Epithelial cell of esophagus (primary cell): ENCODE results near the gene CMTM4.
"Not testable (repeated sequence)": the region's sequence is repeated elsewhere in the genome, so short reads cannot be mapped to it uniquely, and the experiment has no call there.

ENCODE experiments used
- DNase-seq: peaks from one replicate; pipeline ENCODE4 v3.0.0; 2010; ENCODE audit warnings: low read depth
- H3K4me3 ChIP-seq: 2 replicates; pipeline ENCODE4 v1.5.1; 2011; ENCODE audit warnings: mild to moderate bottlenecking, low read length, control low read depth
- TF ChIP-seq, protein P1 (sequence below): IDR thresholded peaks from 2 replicates; pipeline ENCODE4 v1.5.1; 2011; ENCODE audit warnings: low read depth, mild to moderate bottlenecking, low read length, control low read depth, inconsistent platforms; ENCODE audit not compliant: insufficient read depth; ENCODE audit errors: missing control alignments

Gene CMTM4

DNA sequence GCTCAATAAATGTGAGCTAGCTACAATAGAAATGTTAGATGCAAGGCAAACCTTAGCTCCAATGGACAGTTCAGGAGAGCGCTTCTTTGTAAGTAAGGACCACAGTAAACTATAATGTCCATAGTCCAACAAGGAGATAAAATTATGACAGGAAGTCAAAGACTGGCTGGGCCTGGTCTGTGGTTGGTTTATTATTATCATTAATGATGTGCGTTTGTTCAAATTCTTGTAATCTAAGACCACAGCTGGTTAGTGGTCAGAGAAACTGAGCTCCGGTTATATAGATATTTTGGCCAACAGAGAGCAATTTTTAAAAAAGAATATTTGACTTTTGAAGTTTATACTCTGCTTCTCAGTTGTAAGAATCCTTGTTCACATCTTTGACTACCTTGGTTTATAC is 122.0 kb downstream of the CMTM4 start:
- no peak for DNase-seq
- no peak overlapping the region for H3K4me3 ChIP-seq
- TF ChIP-seq, protein P1, sequence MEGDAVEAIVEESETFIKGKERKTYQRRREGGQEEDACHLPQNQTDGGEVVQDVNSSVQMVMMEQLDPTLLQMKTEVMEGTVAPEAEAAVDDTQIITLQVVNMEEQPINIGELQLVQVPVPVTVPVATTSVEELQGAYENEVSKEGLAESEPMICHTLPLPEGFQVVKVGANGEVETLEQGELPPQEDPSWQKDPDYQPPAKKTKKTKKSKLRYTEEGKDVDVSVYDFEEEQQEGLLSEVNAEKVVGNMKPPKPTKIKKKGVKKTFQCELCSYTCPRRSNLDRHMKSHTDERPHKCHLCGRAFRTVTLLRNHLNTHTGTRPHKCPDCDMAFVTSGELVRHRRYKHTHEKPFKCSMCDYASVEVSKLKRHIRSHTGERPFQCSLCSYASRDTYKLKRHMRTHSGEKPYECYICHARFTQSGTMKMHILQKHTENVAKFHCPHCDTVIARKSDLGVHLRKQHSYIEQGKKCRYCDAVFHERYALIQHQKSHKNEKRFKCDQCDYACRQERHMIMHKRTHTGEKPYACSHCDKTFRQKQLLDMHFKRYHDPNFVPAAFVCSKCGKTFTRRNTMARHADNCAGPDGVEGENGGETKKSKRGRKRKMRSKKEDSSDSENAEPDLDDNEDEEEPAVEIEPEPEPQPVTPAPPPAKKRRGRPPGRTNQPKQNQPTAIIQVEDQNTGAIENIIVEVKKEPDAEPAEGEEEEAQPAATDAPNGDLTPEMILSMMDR = no peak

DNA sequence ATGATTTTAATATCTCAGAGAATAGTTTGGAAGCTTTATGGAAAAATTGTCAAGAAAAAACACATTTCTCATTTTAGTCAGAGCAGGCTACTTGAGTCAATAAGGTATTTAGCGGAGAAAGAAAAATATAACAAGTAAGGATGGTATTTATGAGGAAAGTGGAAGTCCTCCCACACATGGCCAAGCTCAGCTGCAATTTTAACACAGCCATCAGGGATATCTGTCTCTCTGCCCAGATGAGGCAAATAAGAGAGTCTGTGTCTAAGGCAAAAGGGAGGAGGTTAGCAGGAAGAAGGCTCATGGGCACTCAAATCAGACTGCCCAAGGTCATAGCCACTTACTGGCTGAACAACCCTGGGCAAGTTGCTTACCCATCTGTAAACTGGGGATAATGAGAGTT is 122.5 kb downstream of the CMTM4 start:
- no peak for DNase-seq
- no peak overlapping the region for H3K4me3 ChIP-seq
- TF ChIP-seq, protein P1 = no peak

DNA sequence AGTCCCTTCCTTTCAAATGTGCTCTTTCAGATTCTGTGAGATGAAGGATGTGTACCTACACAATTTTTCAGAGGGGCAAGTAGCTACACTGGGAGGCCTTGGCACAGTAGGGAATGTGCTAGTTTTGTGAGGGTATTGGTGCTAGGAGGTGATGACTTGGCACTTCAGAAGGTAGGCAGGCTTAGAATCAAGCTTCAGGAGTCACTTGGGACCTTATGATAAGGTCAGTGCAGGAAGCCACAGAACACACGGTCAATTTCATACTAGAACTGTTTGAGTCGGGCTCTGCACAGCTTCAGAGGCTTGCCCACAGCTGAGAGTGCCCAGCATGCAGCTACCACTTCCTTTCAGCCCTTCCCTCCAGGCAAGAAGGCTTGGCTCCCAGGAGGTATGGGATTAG is 124.2 kb downstream of the CMTM4 start:
- DNase-seq = no peak
- no peak overlapping the region for H3K4me3 ChIP-seq
- TF ChIP-seq, protein P1 = no peak

DNA sequence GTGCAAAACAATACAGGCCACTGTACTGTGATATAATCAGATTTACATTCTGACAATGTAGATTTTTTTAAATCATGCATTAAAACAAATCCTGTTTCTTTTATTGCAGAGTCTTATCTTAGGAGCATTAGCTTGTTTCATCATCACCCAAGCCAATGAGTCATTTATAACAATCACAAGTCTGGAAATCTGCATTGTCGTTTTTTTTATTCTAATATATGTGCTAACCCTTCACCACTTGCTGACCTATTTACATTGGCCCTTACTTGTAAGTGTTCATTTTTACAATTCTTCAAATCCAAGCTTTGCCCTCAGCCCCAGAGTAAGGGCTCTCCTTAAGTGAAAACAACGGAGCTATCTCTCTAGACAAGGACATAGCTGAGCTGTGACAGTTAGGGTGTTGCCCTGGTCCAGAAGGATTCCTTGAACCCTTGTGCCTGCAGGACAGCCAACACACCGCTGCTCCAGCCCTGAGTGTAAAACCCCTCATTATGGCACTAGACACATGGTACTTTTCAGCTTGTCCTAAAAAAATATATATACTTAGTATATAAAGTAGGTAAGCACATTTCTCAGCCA is 126.6 kb downstream of the CMTM4 start:
- TF ChIP-seq, protein P1 = no peak
- DNase-seq = peak; percentile 75
- no peak overlapping the region for H3K4me3 ChIP-seq

DNA sequence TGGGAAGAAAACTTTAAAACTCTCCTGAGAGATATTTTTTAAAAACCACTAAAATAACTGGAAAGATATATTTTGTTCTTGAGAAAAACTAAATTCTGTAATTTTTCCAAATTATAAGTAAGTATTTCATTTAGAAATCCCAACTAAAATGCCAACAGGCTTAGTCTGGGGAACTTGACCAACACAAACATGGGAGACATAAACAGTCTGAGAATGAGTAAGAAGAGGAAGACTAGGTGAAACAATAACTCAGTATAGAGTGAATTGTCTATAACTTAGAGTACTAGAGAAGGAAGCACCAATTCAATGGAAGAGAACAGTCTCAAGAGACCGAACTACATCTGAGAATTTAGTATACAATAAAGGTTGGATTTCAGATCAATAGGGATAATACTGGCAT is 127.4 kb downstream of the CMTM4 start:
- peak; percentile 27 for DNase-seq
- TF ChIP-seq, protein P1 = no peak
- H3K4me3 ChIP-seq = no peak overlapping the region

DNA sequence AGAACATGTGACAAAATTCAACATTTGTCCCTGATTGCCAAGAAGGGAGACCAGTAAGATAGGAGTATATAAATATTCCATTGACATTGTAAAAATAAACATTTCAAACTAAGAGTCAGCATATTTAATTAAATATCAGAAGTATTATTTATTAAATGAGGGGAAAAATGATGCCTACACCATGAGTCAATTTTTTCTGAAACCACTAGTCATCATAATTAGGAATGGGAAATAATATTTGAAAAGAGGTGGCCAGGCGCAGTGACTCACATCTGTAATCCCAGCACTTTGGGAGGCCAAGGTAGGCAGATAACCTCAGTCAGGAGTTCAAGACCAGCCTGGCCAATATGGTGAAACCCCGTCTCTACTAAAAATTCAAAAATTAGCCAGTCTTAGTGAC is 128.2 kb downstream of the CMTM4 start:
- TF ChIP-seq, protein P1 = no peak
- peak; percentile 17 for DNase-seq
- no peak overlapping the region for H3K4me3 ChIP-seq

DNA sequence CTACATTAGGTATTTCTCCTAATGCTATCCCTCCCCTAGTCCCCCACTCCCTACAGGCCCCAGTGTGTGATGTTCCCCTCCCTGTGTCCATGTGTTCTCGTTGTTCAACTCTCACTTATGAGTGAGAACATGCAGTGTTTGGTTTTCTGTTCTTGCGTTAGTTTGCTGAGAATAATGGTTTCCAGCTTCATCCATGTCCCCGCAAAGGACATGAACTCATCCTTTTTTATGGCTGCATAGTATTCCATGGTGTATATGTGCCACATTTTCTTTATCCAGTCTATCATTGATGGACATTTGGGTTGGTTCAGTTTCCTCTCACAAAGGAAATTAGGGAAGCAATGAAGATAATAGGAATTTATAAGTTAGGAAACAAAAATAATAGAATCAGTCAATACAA is 129.3 kb downstream of the CMTM4 start:
- not testable (repeated sequence) for DNase-seq, H3K4me3 ChIP-seq
